Astrocyte of the cerebellum (primary cell): ENCODE data around the gene PAXX.

Experiments
- DNase-seq: peaks from one replicate; pipeline ENCODE4 v3.0.0-alpha.2; 2011; ENCODE audit warnings: low read depth
- H3K4me3 ChIP-seq: 2 replicates; pipeline ENCODE4 v1.5.1; 2011; ENCODE audit warnings: mild to moderate bottlenecking, low read depth, low read length, moderate library complexity
- in situ Hi-C: cut with HindIII; loops from 2 replicates; pipeline ENCODE4 v1.10.0; 2017; ENCODE audit warnings: low sequenced_read_pairs
- TF ChIP-seq, protein P1 (sequence below): IDR thresholded peaks from 2 replicates; pipeline ENCODE4 v1.5.1; 2012; ENCODE audit warnings: low read length, low read depth, moderate library complexity, mild to moderate bottlenecking; ENCODE audit errors: missing control alignments

Gene PAXX

DNA sequence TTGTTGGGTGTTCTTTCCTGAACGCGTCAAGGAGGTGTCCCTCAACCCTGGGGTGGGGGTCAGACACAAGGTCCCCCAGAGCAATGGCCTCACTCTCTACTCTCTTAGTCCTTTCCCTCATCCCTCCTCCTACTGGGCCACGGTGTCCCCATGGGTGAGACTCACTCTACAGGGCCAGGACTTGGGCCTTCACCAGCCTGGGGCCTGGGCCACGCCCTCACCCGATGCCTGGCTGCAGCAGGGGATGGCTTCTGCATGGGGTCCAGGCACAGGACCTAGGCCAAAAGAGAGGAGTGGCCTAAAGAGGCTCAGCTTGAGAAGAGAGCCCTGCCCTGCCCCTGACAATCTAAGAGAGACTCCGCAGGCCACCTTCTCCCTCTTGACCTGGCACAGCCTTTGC is 34.3 kb upstream of the PAXX start:
- no peak overlapping the region for H3K4me3 ChIP-seq
- TF ChIP-seq, protein P1, sequence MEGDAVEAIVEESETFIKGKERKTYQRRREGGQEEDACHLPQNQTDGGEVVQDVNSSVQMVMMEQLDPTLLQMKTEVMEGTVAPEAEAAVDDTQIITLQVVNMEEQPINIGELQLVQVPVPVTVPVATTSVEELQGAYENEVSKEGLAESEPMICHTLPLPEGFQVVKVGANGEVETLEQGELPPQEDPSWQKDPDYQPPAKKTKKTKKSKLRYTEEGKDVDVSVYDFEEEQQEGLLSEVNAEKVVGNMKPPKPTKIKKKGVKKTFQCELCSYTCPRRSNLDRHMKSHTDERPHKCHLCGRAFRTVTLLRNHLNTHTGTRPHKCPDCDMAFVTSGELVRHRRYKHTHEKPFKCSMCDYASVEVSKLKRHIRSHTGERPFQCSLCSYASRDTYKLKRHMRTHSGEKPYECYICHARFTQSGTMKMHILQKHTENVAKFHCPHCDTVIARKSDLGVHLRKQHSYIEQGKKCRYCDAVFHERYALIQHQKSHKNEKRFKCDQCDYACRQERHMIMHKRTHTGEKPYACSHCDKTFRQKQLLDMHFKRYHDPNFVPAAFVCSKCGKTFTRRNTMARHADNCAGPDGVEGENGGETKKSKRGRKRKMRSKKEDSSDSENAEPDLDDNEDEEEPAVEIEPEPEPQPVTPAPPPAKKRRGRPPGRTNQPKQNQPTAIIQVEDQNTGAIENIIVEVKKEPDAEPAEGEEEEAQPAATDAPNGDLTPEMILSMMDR: no peak
- no peak for DNase-seq
- in situ Hi-C loops: no loop called here

DNA sequence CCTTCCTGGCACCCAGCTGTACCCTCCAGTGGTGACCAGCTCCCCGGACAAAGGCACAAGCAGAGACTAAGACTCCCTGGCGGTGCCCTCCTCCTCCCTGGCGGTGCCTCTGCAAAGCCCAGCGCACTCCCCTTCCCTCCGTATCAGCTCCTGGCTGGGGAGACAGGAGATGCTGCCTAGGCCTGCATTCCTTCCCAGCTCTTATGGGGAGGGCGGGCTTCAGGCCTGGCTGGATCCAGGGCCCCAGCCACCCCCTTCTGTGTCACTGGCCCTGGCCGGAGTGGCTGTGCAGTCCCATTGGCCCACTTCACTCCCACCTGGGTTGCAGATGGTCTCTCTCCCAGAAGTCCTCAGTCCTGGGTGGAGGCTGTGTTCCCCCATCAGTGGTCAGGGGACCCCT is 33.7 kb upstream of the PAXX start:
- in situ Hi-C loops: no loop called here

DNA sequence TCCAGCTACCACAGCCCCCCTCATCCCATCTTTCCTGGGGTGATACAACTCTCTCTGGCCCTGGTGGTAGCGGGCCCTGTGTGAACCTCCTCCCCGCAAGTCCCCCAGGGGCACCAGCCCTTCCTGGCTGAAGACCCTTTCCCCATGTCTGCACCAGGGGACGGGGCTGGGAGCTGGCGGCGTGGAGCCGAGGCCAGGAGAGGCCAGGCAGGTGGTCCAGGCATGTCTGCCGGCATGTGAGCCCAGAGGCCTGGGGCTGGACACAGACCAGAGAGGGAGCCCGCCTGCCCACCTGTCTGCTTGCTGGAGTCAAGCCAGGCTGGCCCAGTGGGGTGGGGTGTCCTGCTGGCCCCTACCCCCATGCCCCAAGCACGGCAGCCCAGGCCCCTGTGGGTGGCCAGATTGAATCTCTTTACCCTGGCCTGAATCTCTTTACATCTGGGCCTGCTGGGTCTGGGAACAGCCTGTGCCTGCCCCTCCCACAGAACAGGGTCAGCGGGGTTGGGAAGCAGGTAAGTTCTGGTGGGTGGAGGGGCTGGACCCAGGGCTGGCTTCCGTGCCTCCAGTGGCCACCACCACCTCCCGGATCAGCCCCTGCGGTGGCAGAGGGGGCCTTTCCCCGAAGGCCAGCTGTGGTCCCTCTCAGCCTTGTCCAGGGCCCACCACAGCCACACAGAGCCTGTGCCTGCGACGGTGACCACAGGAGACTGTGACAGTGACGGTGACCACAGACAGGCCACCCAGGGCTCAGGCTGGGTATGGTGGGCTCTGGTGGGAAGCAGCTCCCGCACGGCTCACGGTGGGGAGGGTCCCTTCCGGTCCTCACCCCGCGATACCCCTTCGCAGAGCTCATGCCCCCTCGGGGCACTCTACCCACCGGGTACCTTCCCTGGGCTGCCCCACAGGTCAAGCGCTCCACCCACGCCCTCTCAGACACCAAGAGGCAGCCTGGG is 33.0 kb upstream of the PAXX start:
- DNase-seq: no peak
- in situ Hi-C loops: no loop called here
- TF ChIP-seq, protein P1: no peak
- no peak overlapping the region for H3K4me3 ChIP-seq

More for the DNA sequence above, 33.7 kb upstream of the PAXX start:
- no peak for DNase-seq
- H3K4me3 ChIP-seq: no peak overlapping the region
- TF ChIP-seq, protein P1: no peak

DNA sequence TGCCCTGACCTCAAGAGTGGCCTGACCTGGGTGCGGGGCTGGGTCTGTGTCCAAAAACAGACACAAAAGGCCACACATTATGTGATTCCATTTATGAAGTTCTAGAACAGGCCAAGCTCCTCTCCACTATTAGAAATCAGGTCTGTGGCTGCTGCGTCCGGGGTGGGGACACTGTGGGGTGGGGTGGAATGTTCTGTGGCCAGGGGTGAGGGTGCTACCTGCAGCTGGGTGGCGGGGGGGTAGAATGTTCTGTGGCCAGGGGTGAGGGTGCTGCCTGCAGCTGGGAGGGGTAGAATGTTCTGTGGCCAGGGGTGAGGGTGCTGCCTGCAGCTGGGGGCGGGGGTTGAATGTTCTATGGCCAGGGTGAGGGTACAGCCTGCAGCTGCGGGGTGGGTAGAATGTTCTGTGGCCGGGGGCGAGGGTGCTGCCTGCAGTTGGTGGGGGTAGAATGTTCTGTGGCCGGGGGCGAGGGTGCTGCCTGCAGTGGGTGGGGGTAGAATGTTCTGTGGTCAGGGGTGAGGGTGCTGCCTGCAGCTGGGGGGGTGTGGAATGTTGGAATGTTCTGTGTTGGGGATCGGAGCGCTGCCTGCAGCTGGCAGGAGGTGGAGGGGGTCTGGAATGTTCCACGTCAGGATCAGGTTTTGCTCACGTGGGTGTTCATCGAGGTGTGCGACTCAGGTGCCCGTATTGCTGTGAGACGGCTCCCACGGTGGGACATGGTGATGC is 31.8 kb upstream of the PAXX start:
- no peak for DNase-seq
- H3K4me3 ChIP-seq: no peak overlapping the region
- TF ChIP-seq, protein P1: no peak
- in situ Hi-C loops: no loop called here

DNA sequence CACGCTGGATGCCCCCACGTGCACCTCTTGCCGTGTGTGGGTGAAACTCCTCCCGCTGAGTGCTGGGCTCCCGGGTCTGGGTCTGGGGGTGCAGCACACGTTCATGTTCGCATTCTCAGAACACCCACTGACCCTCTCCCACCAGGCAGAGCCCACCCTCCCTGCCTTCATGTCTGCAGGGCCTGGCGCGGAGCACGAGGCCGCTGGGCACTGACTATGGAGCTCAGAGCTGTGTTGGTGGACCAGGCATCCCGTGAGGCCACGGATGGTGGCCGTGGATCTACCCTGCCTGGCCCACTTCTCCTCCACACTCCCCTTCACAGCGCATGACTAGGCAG is 31.3 kb upstream of the PAXX start:
- no peak for DNase-seq
- H3K4me3 ChIP-seq: no peak overlapping the region
- in situ Hi-C loops: no loop called here
- TF ChIP-seq, protein P1: no peak

DNA sequence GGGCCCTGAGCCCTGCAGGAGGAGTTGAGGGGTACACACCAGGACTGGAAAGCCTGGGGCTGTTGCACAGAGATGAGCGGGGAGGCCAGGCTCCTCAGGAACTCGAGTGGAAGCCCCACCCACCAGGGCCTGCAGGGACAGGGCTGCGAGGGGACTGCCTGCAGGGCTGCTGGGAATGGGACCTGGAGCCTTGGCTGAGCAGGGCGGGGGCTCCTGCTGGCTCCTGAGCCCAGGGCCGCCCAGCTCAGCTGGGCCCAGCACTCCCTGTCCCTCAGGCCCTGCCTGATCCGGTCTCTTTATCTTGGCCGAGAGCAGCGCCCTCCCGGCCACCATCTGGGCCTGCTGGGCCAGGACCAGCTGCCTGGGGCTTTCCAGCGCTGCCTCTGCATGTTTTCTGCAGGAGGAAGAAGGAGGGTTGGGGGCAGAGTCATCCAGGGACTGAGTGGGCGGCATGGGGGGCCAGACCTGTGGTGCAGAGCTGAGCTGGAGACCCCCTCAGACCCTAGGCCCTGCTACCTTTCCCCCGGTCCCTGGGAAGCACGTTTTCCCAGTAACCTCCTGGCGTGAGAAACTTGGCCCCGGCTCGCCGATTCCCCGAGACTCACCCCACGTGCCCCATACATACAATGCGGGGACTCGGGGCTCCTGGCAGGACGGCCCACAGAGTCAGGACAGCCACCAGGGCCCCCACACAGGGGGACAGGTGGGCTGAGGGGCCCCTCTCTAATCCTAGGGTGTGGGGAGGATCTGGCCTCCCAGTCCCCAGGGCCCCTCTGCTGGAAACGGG is 30.8 kb upstream of the PAXX start:
- TF ChIP-seq, protein P1: no peak
- no peak for DNase-seq
- in situ Hi-C loops: no loop called here
- no peak overlapping the region for H3K4me3 ChIP-seq
